GM23338 (cell line): ENCODE measurements around the gene UCHL1. TPM values are rescaled to one million over a fixed set of nuclear protein-coding genes. Genes with fewer than 3 reads are reported as not detected.

ENCODE experiments used
- ATAC-seq: fragments of 200-7000 bp; cut with Tn5 transposase; 3 replicates; pipeline ENCODE4 v1.9.1; 2020
- DNase-seq: peaks from one replicate; pipeline ENCODE4 v3.0.0-alpha.2; 2015; ENCODE audit warnings: low spot score
- H2AFZ ChIP-seq: fragments of 200-600 bp; sonication (generic); 2 replicates; pipeline ENCODE4 v1.8.0; 2016; ENCODE audit warnings: antibody characterized with exemption, mild to moderate bottlenecking, moderate library complexity
- H3F3A ChIP-seq: fragments of 200-600 bp; sonication (generic); replicated peaks from 2 replicates; pipeline ENCODE4 v1.8.0; 2017; ENCODE audit warnings: antibody characterized with exemption, mixed run types, low read depth
- H3K27ac ChIP-seq: fragments of 200-600 bp; sonication (generic); 2 replicates; pipeline ENCODE4 v1.6.1; 2016; ENCODE audit warnings: low read depth
- H3K27me3 ChIP-seq: fragments of 200-600 bp; sonication (generic); 2 replicates; pipeline ENCODE4 v1.8.0; 2016; ENCODE audit warnings: mild to moderate bottlenecking, mixed run types, moderate library complexity; ENCODE audit not compliant: insufficient read depth
- H3K36me3 ChIP-seq: fragments of 200-600 bp; sonication (generic); 2 replicates; pipeline ENCODE4 v1.8.0; 2016; ENCODE audit warnings: mild to moderate bottlenecking; ENCODE audit not compliant: insufficient read depth
- H3K4me1 ChIP-seq: fragments of 200-600 bp; sonication (generic); 2 replicates; pipeline ENCODE4 v1.8.0; 2016; ENCODE audit warnings: mild to moderate bottlenecking, moderate library complexity; ENCODE audit not compliant: insufficient read depth
- H3K4me2 ChIP-seq: fragments of 200-600 bp; sonication (generic); 2 replicates; pipeline ENCODE4 v1.7.1; 2017; ENCODE audit warnings: mixed run types
- H3K4me3 ChIP-seq: fragments of 200-600 bp; sonication (generic); 2 replicates; pipeline ENCODE4 v1.6.1; 2016; ENCODE audit warnings: mixed run types
- H3K79me2 ChIP-seq: fragments of 200-600 bp; sonication (generic); replicated peaks from 2 replicates; pipeline ENCODE4 v1.8.0; 2017; ENCODE audit warnings: mild to moderate bottlenecking; ENCODE audit not compliant: insufficient read depth
- H3K9me2 ChIP-seq: fragments of 200-600 bp; sonication (generic); 2 replicates; pipeline ENCODE4 v1.8.0; 2017; ENCODE audit not compliant: insufficient read depth
- H4K20me1 ChIP-seq: fragments of 200-600 bp; sonication (generic); replicated peaks from 2 replicates; pipeline ENCODE4 v1.8.0; 2017; ENCODE audit warnings: mild to moderate bottlenecking; ENCODE audit not compliant: insufficient read depth
- H3K27ac Mint-ChIP-seq: 2 replicates; pipeline ENCODE4 v1.8.0; 2020; ENCODE audit warnings: inconsistent platforms, mild to moderate bottlenecking, moderate library complexity, mixed read lengths
- H3K27me3 Mint-ChIP-seq: 3 replicates; pipeline ENCODE4 v1.8.0; 2022; ENCODE audit warnings: low read depth, mild to moderate bottlenecking, moderate library complexity, mixed read lengths, inconsistent platforms; ENCODE audit not compliant: insufficient read depth, poor library complexity
- H3K36me3 Mint-ChIP-seq: 3 replicates; pipeline ENCODE4 v1.8.0; 2021; ENCODE audit warnings: low read depth, mild to moderate bottlenecking, inconsistent platforms, moderate library complexity, mixed read lengths
- H3K4me1 Mint-ChIP-seq: 3 replicates; pipeline ENCODE4 v1.8.0; 2020; ENCODE audit warnings: mild to moderate bottlenecking, inconsistent platforms, mixed read lengths
- H3K4me3 Mint-ChIP-seq: 3 replicates; pipeline ENCODE4 v1.8.0; 2021; ENCODE audit warnings: moderate library complexity, mild to moderate bottlenecking, inconsistent platforms, mixed read lengths
- H3K9me3 Mint-ChIP-seq: 3 replicates; pipeline ENCODE4 v1.8.0; 2020; ENCODE audit warnings: moderate library complexity, mild to moderate bottlenecking, inconsistent platforms, mixed read lengths
- CREB1 ChIP-seq: fragments of 250-450 bp; sonication (Bioruptor Pico); IDR thresholded peaks from 2 replicates; pipeline ENCODE4 v1.5.0; 2020; ENCODE audit warnings: low read depth, mild to moderate bottlenecking, moderate library complexity
- EZH2 ChIP-seq: fragments of 200-600 bp; sonication (generic); IDR thresholded peaks from one replicate; pipeline ENCODE4 v1.8.0; 2017; ENCODE audit warnings: antibody characterized with exemption, mild to moderate bottlenecking, low read depth; ENCODE audit not compliant: unreplicated experiment
- EZH2phosphoT487 ChIP-seq: fragments of 200-600 bp; sonication (generic); IDR thresholded peaks from one replicate; pipeline ENCODE4 v1.8.1; 2018; ENCODE audit warnings: antibody characterized with exemption; ENCODE audit not compliant: unreplicated experiment
- JUNB ChIP-seq: IDR thresholded peaks from one replicate; pipeline ENCODE4 v1.6.1; 2016; ENCODE audit warnings: antibody characterized with exemption; ENCODE audit not compliant: unreplicated experiment
- NANOG ChIP-seq: IDR thresholded peaks from 2 replicates; pipeline ENCODE4 v1.6.1; 2016; ENCODE audit warnings: antibody characterized with exemption, borderline replicate concordance
- POLR2AphosphoS5 ChIP-seq: IDR thresholded peaks from 2 replicates; pipeline ENCODE4 v1.6.1; 2016; ENCODE audit warnings: antibody characterized with exemption, low read depth
- STAT1 ChIP-seq: IDR thresholded peaks from one replicate; pipeline ENCODE4 v1.6.1; 2016; ENCODE audit warnings: antibody characterized with exemption; ENCODE audit not compliant: unreplicated experiment
- ZNF114 ChIP-seq: fragments of 250-450 bp; sonication (Bioruptor Pico); IDR thresholded peaks from 2 replicates; pipeline ENCODE4 v1.5.0; 2020; ENCODE audit warnings: mild to moderate bottlenecking, moderate library complexity
- ZNF331 ChIP-seq: fragments of 250-450 bp; sonication (Bioruptor Pico); IDR thresholded peaks from 2 replicates; pipeline ENCODE4 v1.5.0; 2020; ENCODE audit warnings: low read depth, mild to moderate bottlenecking, moderate library complexity
- polyA plus RNA-seq: library from polyadenylated mRNA; unstranded; fragments of >200 nt; fragmentation: Nextera tagmentation; extraction: Ambion mirVana; gene quantifications from 2 replicates; pipeline ENCODE4 v1.2.1, GENCODE V29; 2016
- total RNA-seq: library from RNA; depleted of rRNA; stranded (reverse); fragments of >200 nt; shearing (Covaris generic); gene quantifications from 2 replicates; pipeline ENCODE4 v1.2.3, GENCODE V29; 2014
- TF ChIP-seq, protein P1 (sequence below): IDR thresholded peaks from one replicate; pipeline ENCODE4 v1.6.1; 2018; ENCODE audit warnings: antibody characterized with exemption; ENCODE audit not compliant: unreplicated experiment
- TF ChIP-seq, protein P2 (sequence below), 2 experiments: fragments of 200-600 bp in 1 of 2; sonication (generic) in 1 of 2; conservative IDR thresholded peaks; 2 replicates each; pipeline versions ENCODE4 v1.5.1 to v1.6.1; 2016 to 2017; ENCODE audit warnings: antibody characterized with exemption in 2 of 2, low read depth in 2 of 2, mild to moderate bottlenecking in 2 of 2, moderate library complexity in 1 of 2
- TF ChIP-seq, protein P3 (sequence below): fragments of 250-450 bp; sonication (Bioruptor Pico); IDR thresholded peaks from 2 replicates; pipeline ENCODE4 v1.5.0; 2020; ENCODE audit warnings: mild to moderate bottlenecking, moderate library complexity
- TF ChIP-seq, protein P4 (sequence below): IDR thresholded peaks from 2 replicates; pipeline ENCODE4 v1.6.1; 2016; ENCODE audit warnings: antibody characterized with exemption

The UCHL1 gene
- total and polyA plus RNA-seq, 2 experiments from 2014 or later, result 998 to 1,758 TPM

DNA sequence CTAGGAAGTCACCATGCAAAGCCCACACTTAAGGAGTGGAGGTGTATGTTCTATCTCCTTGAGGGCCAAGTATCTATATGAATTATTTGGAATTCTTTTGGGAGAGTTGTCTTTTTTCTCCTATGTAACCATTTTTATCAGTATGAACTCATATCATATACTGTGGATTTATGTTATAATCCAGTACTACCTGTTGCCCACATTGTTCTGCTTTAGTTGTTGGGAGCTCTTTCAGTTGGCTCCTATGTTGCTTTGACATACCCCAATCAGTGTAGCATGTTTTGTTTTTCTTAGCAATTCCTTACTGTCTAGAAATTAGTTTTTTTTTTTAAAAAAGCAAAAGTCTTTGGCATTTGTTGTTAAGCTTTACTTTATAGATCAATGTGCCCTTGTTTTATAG is 13.0 kb downstream of the UCHL1 start:
- Histone ChIP-seq H3K4me3 (no peak overlapping the region), H3K9me2 (no peaks in the 10 kb centered on the region), H3K4me1 (no peaks in the 10 kb centered on the region), H3K4me2 (no peak overlapping the region), H2AFZ (no peak overlapping the region), H3K36me3 (peaks cover 32% of the 10 kb centered on the region), H4K20me1 (peaks cover 21% of the 10 kb centered on the region; the same call in 1 of the 2 replicates), H3K27me3 (no peaks in the 10 kb centered on the region), H3K79me2 (no peaks in the 10 kb centered on the region), H3F3A (peaks cover 36% of the 10 kb centered on the region), H3K27ac (peak overlapping the region; percentile 71; the same call in 1 of the 2 replicates)
- Mint-ChIP-seq H3K4me3 (no peak overlapping the region), H3K27me3 (peaks cover 4% of the 10 kb centered on the region), H3K36me3 (peaks cover 56% of the 10 kb centered on the region), H3K4me1 (no peaks in the 10 kb centered on the region), H3K27ac (no peak overlapping the region), H3K9me3 (peaks cover 4% of the 10 kb centered on the region; the same call in 2 of the 3 replicates)
- TF ChIP-seq, protein P1, sequence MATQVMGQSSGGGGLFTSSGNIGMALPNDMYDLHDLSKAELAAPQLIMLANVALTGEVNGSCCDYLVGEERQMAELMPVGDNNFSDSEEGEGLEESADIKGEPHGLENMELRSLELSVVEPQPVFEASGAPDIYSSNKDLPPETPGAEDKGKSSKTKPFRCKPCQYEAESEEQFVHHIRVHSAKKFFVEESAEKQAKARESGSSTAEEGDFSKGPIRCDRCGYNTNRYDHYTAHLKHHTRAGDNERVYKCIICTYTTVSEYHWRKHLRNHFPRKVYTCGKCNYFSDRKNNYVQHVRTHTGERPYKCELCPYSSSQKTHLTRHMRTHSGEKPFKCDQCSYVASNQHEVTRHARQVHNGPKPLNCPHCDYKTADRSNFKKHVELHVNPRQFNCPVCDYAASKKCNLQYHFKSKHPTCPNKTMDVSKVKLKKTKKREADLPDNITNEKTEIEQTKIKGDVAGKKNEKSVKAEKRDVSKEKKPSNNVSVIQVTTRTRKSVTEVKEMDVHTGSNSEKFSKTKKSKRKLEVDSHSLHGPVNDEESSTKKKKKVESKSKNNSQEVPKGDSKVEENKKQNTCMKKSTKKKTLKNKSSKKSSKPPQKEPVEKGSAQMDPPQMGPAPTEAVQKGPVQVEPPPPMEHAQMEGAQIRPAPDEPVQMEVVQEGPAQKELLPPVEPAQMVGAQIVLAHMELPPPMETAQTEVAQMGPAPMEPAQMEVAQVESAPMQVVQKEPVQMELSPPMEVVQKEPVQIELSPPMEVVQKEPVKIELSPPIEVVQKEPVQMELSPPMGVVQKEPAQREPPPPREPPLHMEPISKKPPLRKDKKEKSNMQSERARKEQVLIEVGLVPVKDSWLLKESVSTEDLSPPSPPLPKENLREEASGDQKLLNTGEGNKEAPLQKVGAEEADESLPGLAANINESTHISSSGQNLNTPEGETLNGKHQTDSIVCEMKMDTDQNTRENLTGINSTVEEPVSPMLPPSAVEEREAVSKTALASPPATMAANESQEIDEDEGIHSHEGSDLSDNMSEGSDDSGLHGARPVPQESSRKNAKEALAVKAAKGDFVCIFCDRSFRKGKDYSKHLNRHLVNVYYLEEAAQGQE, result no peak
- TF ChIP-seq ZNF331 (no peak), STAT1 (no peak), EZH2phosphoT487 (no peak), POLR2AphosphoS5 (no peak), NANOG (no peak), CREB1 (CRISPR knock-in tag) (no peak), EZH2 (no peak), JUNB (no peak), ZNF114 (no peak)
- TF ChIP-seq, protein P2, sequence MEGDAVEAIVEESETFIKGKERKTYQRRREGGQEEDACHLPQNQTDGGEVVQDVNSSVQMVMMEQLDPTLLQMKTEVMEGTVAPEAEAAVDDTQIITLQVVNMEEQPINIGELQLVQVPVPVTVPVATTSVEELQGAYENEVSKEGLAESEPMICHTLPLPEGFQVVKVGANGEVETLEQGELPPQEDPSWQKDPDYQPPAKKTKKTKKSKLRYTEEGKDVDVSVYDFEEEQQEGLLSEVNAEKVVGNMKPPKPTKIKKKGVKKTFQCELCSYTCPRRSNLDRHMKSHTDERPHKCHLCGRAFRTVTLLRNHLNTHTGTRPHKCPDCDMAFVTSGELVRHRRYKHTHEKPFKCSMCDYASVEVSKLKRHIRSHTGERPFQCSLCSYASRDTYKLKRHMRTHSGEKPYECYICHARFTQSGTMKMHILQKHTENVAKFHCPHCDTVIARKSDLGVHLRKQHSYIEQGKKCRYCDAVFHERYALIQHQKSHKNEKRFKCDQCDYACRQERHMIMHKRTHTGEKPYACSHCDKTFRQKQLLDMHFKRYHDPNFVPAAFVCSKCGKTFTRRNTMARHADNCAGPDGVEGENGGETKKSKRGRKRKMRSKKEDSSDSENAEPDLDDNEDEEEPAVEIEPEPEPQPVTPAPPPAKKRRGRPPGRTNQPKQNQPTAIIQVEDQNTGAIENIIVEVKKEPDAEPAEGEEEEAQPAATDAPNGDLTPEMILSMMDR (conservative IDR thresholded peaks at IDR 0.05; ENCODE audit: low read depth in 2 of 2), result no peak
- TF ChIP-seq, protein P3, sequence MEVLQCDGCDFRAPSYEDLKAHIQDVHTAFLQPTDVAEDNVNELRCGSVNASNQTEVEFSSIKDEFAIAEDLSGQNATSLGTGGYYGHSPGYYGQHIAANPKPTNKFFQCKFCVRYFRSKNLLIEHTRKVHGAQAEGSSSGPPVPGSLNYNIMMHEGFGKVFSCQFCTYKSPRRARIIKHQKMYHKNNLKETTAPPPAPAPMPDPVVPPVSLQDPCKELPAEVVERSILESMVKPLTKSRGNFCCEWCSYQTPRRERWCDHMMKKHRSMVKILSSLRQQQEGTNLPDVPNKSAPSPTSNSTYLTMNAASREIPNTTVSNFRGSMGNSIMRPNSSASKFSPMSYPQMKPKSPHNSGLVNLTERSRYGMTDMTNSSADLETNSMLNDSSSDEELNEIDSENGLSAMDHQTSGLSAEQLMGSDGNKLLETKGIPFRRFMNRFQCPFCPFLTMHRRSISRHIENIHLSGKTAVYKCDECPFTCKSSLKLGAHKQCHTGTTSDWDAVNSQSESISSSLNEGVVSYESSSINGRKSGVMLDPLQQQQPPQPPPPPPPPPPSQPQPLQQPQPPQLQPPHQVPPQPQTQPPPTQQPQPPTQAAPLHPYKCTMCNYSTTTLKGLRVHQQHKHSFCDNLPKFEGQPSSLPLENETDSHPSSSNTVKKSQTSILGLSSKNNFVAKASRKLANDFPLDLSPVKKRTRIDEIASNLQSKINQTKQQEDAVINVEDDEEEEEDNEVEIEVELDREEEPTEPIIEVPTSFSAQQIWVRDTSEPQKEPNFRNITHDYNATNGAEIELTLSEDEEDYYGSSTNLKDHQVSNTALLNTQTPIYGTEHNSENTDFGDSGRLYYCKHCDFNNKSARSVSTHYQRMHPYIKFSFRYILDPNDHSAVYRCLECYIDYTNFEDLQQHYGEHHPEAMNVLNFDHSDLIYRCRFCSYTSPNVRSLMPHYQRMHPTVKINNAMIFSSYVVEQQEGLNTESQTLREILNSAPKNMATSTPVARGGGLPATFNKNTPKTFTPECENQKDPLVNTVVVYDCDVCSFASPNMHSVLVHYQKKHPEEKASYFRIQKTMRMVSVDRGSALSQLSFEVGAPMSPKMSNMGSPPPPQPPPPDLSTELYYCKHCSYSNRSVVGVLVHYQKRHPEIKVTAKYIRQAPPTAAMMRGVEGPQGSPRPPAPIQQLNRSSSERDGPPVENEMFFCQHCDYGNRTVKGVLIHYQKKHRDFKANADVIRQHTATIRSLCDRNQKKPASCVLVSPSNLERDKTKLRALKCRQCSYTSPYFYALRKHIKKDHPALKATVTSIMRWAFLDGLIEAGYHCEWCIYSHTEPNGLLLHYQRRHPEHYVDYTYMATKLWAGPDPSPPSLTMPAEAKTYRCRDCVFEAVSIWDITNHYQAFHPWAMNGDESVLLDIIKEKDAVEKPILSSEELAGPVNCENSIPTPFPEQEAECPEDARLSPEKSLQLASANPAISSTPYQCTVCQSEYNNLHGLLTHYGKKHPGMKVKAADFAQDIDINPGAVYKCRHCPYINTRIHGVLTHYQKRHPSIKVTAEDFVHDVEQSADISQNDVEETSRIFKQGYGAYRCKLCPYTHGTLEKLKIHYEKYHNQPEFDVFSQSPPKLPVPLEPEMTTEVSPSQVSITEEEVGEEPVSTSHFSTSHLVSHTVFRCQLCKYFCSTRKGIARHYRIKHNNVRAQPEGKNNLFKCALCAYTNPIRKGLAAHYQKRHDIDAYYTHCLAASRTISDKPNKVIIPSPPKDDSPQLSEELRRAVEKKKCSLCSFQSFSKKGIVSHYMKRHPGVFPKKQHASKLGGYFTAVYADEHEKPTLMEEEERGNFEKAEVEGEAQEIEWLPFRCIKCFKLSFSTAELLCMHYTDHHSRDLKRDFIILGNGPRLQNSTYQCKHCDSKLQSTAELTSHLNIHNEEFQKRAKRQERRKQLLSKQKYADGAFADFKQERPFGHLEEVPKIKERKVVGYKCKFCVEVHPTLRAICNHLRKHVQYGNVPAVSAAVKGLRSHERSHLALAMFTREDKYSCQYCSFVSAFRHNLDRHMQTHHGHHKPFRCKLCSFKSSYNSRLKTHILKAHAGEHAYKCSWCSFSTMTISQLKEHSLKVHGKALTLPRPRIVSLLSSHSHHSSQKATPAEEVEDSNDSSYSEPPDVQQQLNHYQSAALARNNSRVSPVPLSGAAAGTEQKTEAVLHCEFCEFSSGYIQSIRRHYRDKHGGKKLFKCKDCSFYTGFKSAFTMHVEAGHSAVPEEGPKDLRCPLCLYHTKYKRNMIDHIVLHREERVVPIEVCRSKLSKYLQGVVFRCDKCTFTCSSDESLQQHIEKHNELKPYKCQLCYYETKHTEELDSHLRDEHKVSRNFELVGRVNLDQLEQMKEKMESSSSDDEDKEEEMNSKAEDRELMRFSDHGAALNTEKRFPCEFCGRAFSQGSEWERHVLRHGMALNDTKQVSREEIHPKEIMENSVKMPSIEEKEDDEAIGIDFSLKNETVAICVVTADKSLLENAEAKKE (CRISPR knock-in tag), result no peak
- TF ChIP-seq, protein P4, sequence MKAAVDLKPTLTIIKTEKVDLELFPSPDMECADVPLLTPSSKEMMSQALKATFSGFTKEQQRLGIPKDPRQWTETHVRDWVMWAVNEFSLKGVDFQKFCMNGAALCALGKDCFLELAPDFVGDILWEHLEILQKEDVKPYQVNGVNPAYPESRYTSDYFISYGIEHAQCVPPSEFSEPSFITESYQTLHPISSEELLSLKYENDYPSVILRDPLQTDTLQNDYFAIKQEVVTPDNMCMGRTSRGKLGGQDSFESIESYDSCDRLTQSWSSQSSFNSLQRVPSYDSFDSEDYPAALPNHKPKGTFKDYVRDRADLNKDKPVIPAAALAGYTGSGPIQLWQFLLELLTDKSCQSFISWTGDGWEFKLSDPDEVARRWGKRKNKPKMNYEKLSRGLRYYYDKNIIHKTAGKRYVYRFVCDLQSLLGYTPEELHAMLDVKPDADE, result no peak
- ATAC-seq (no peak), DNase-seq (no peak)
